ENCODE results near the gene HDAC4. TPM values are rescaled to one million over a fixed set of nuclear protein-coding genes. Genes with fewer than 3 reads are reported as not detected.

Gene HDAC4
- total RNA-seq, 1 experiment from 2014 or later, result 21.8 TPM

DNA sequence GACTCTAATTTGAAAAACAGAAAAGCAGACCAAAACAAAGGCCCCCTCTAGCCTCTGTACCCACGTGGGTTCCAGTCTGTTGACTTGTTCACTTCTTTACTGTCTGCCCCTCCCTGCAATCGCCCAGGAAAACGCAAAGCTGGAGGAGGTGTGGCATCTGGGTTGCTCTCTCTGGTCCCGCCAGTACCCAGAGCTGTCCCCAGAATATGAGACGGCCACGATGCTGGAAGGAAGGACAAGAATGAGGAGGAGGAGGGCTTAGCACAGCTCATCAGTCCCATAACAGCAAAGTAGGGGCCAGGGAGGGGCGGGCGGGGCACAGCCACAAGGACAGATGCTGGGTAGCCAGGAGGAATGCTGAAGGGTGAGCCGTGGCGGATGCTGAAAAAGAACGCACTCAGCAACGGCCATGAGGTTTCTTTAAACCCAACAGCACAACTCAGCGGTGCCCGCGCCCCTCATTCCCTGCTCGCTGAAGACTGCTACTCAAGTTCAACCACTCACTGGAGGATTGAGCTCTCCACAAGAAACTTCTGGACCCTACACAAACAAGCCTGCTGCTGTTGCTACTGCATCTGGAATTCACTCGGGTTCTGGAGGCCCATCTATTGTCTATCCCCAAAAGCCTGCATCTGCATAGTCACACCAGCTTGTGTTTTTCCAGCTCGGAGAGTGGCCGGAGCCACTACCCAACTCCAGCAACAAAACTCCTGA is 187.7 kb downstream of the HDAC4 start:
- Mint-ChIP-seq H3K27me3 (ENCODE audit: insufficient read depth, unreplicated experiment) (no peaks in the 10 kb centered on the region), H3K9me3 (ENCODE audit: unreplicated experiment) (no peaks in the 10 kb centered on the region), H3K27ac (ENCODE audit: low read depth, unreplicated experiment) (no peak overlapping the region), H3K36me3 (ENCODE audit: insufficient read depth, unreplicated experiment) (peaks cover 9% of the 10 kb centered on the region), H3K4me1 (ENCODE audit: insufficient read depth, unreplicated experiment) (no peaks in the 10 kb centered on the region), H3K4me3 (ENCODE audit: unreplicated experiment) (no peak overlapping the region)
- no TSS peak for BruUV-seq (replicated peaks)
- ChIA-PET CTCF (interaction anchor here (0.6 kb wide), 1 partner anchor 120 kb away, joined by 4 read pairs; no protein-coding TSS in a partner anchor), POLR2A (no interaction called here)
- intact Hi-C loops (cut with micrococcal nuclease), result no loop called here
- TF ChIP-seq, protein P1, sequence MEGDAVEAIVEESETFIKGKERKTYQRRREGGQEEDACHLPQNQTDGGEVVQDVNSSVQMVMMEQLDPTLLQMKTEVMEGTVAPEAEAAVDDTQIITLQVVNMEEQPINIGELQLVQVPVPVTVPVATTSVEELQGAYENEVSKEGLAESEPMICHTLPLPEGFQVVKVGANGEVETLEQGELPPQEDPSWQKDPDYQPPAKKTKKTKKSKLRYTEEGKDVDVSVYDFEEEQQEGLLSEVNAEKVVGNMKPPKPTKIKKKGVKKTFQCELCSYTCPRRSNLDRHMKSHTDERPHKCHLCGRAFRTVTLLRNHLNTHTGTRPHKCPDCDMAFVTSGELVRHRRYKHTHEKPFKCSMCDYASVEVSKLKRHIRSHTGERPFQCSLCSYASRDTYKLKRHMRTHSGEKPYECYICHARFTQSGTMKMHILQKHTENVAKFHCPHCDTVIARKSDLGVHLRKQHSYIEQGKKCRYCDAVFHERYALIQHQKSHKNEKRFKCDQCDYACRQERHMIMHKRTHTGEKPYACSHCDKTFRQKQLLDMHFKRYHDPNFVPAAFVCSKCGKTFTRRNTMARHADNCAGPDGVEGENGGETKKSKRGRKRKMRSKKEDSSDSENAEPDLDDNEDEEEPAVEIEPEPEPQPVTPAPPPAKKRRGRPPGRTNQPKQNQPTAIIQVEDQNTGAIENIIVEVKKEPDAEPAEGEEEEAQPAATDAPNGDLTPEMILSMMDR (IDR thresholded peaks at IDR 0.05; ENCODE audit: unreplicated experiment), result no peak
- DNase-seq (ENCODE audit: unreplicated experiment), result no peak

DNA sequence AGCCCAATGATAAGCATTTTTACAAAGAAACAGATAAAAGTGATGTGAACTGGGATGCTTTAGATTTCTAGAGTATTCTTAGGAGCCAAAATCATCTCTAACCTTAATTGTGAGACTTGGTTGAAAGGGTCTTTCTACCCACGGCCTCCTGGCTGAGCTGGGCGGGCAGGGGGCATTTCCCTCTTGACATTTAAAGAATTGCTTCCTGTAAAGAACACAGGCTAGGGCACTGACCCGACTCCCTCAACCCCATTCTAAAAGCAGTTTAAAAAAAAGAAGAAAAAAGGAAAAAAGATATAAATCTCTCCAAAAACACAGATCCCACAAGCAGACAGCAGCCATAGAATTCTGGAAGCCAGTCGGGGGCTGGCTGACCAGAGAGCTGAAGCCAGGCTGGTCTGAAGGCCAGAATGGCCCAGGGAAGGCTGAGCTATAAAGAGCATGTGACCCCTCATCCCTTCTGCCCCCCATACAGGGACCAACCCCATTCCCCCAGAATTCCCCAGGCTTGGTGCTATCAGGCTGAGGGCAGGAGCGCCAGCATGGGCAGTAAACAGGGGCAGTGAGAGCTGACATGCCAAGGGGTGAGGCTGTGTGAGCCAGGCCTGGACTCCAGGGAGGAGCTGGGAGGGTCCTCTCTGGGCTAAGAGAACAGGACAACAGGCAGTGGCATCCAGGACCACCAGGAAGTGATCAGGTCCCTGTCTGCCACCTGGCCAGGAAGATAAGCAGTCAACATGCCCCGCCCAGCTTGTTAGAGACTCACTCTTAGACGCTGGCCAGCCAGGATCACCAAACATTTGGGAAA is 188.5 kb downstream of the HDAC4 start:
- no peaks in the 10 kb centered on the region for H3K27me3 Mint-ChIP-seq (ENCODE audit: insufficient read depth, unreplicated experiment)
- ChIA-PET POLR2A (no interaction called here), CTCF (no interaction called here)
- intact Hi-C loops (cut with micrococcal nuclease), result no loop called here
- H3K9me3 Mint-ChIP-seq (ENCODE audit: unreplicated experiment), result no peaks in the 10 kb centered on the region
- DNase-seq (ENCODE audit: unreplicated experiment), result no peak
- H3K27ac Mint-ChIP-seq (ENCODE audit: low read depth, unreplicated experiment), result no peak overlapping the region
- H3K4me3 Mint-ChIP-seq (ENCODE audit: unreplicated experiment), result no peak overlapping the region
- H3K4me1 Mint-ChIP-seq (ENCODE audit: insufficient read depth, unreplicated experiment), result no peaks in the 10 kb centered on the region
- BruUV-seq (replicated peaks), result no TSS peak
- peaks cover 9% of the 10 kb centered on the region for H3K36me3 Mint-ChIP-seq (ENCODE audit: insufficient read depth, unreplicated experiment)
- TF ChIP-seq, protein P1 (IDR thresholded peaks at IDR 0.05; ENCODE audit: unreplicated experiment), result no peak

DNA sequence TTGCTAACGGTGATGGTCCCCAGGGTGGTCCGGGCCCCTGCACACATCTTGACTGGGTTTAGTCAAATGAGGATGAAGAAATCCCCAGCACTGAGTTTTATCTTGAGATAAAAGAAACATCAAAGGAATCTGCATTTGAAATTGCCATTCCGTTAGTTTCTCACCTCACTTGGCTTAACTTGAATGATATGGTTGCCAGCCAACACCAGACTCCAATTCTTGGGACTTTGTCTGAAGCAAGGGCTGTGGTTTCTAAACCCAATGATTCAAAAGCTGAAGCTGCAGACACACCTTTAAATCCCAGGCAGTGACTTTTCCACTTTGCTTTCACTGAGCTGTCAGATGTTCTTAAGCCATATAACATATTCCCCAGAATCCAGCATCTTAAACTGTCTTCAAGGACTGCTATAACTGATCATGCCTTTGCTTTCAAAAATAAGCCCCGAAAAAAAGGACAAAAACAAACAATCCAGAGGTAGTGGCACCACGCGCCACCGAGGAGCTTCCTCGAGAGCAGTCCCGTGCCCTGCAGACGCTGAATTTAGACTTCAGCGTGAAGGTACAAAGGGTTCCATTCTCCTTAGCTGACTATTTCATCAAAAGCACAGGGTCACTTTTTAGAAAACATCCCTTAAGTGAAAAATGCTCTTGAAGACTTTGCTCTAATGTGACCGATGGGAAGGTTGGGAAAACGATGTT is 189.3 kb downstream of the HDAC4 start:
- no peaks in the 10 kb centered on the region for H3K4me1 Mint-ChIP-seq (ENCODE audit: insufficient read depth, unreplicated experiment)
- intact Hi-C loops (cut with micrococcal nuclease), result no loop called here
- BruUV-seq (replicated peaks), result no TSS peak
- POLR2A ChIA-PET, result interaction anchor here (0.6 kb wide), 1 partner anchor 64 kb away, joined by 3 read pairs; no protein-coding TSS in a partner anchor
- H3K27ac Mint-ChIP-seq (ENCODE audit: low read depth, unreplicated experiment), result no peak overlapping the region
- no peaks in the 10 kb centered on the region for H3K27me3 Mint-ChIP-seq (ENCODE audit: insufficient read depth, unreplicated experiment)
- no peak for DNase-seq (ENCODE audit: unreplicated experiment)
- no peaks in the 10 kb centered on the region for H3K9me3 Mint-ChIP-seq (ENCODE audit: unreplicated experiment)
- TF ChIP-seq, protein P1 (IDR thresholded peaks at IDR 0.05; ENCODE audit: unreplicated experiment), result no peak
- H3K4me3 Mint-ChIP-seq (ENCODE audit: unreplicated experiment), result no peak overlapping the region
- H3K36me3 Mint-ChIP-seq (ENCODE audit: insufficient read depth, unreplicated experiment), result peaks cover 9% of the 10 kb centered on the region
- CTCF ChIA-PET, result no interaction called here

DNA sequence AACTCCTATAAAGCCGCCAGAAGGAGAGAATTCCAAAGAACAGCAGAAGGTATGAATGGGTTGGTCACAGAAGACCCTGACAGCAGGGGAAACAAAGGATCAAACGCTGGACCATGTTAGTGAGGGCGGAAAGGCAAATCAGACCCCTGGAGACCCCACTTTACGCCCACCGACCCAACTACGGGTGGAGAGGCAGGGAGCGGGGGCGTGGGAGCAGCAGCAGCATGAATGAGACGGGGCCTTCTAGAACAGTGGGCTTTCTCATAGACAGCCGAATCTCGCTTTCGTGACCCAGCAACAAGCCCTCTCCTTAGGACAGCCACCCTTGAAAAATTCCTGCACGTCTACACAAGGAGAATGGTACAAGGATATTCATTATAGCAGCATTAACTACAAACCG is 191.0 kb downstream of the HDAC4 start:
- Mint-ChIP-seq H3K27me3 (ENCODE audit: insufficient read depth, unreplicated experiment) (no peaks in the 10 kb centered on the region), H3K4me3 (ENCODE audit: unreplicated experiment) (no peak overlapping the region), H3K4me1 (ENCODE audit: insufficient read depth, unreplicated experiment) (no peaks in the 10 kb centered on the region), H3K9me3 (ENCODE audit: unreplicated experiment) (no peaks in the 10 kb centered on the region), H3K36me3 (ENCODE audit: insufficient read depth, unreplicated experiment) (no peaks in the 10 kb centered on the region), H3K27ac (ENCODE audit: low read depth, unreplicated experiment) (no peak overlapping the region)
- BruUV-seq (replicated peaks), result no TSS peak
- TF ChIP-seq, protein P1 (IDR thresholded peaks at IDR 0.05; ENCODE audit: unreplicated experiment), result no peak
- ChIA-PET CTCF (no interaction called here), POLR2A (no interaction called here)
- intact Hi-C loops (cut with micrococcal nuclease), result no loop called here
- no peak for DNase-seq (ENCODE audit: unreplicated experiment)
